ENCODE results near the gene PDIK1L. TPM values are rescaled to one million over a fixed set of nuclear protein-coding genes. Genes with fewer than 3 reads are reported as not detected.
A peak's percentile ranks its signal among the peaks of the same experiment; 100 is the strongest.

Gene PDIK1L
- total and polyA plus RNA-seq, 9 of the 15 experiments (the other 6 are each of a cell fraction or from before 2014, with no cell fraction given): 12.8 to 30.2 (median 21.5) TPM

- peak; percentile 61; the same call in 1 of the 2 replicates for TF ChIP-seq ZNF197 (CRISPR knock-in tag; IDR thresholded peaks at IDR 0.05; ENCODE audit: low read depth)
- no peak for TF ChIP-seq ZBTB33 (CRISPR knock-in tag; IDR thresholded peaks at IDR 0.05)
- no peak for TF ChIP-seq ZMIZ1 (IDR thresholded peaks at IDR 0.05; ENCODE audit: low read depth in 2 of 2, low read length in 2 of 2)
- TF ChIP-seq ZNF592 (IDR thresholded peaks at IDR 0.05): peak; percentile 73
- no peak for TF ChIP-seq PURB (CRISPR knock-in tag; IDR thresholded peaks at IDR 0.05; ENCODE audit: low read depth)
- peak; percentile 40 for TF ChIP-seq CHD4 (IDR thresholded peaks at IDR 0.05; ENCODE audit: insufficient read depth, insufficient replicate concordance, low read depth, low read length, poor library complexity, severe bottlenecking)
- TF ChIP-seq EWSR1 (IDR thresholded peaks at IDR 0.05; ENCODE audit: borderline replicate concordance, low read depth, partially characterized antibody): no peak
- TF ChIP-seq JUN (IDR thresholded peaks at IDR 0.05; ENCODE audit: borderline replicate concordance, low read depth, low read length): peak; percentile 50; the same call in 1 of the 2 replicates
- TF ChIP-seq JUN (CRISPR knock-in tag; IDR thresholded peaks at IDR 0.05; ENCODE audit: borderline replicate concordance): no peak
- TF ChIP-seq ATF6 (CRISPR knock-in tag; IDR thresholded peaks at IDR 0.05): 0 out of 2 replicates have a peak, but pooled peaks have one; percentile 68
- TF ChIP-seq ETV5 (CRISPR knock-in tag; IDR thresholded peaks at IDR 0.05; ENCODE audit: low read depth): 0 out of 2 replicates have a peak, but pooled peaks have one; percentile 4
- TF ChIP-seq OTX1 (CRISPR knock-in tag; IDR thresholded peaks at IDR 0.05): 0 out of 2 replicates have a peak, but pooled peaks have one; percentile 51
- TF ChIP-seq POLR2G (IDR thresholded peaks at IDR 0.05; ENCODE audit: low read depth, low read length): peak; percentile 82
Observed at GRCh38 chr1:26111530-26112406, at the start of gene PDIK1L (continued).
